HCT116 (cell line): ENCODE data around the gene PREX1.

Experiments
- CTCF ChIP-seq, 3 experiments: fragments of 200-600 bp in 1 of 3; sonication (generic) in 1 of 3; IDR thresholded peaks in 2 of 3; conservative IDR thresholded peaks in 1 of 3; 2 replicates each; pipeline ENCODE4 v1.5.1; 2012 to 2017; ENCODE audit warnings: low read depth in 2 of 3, low read length in 2 of 3, antibody characterized with exemption in 1 of 3, borderline replicate concordance in 1 of 3, control low read depth in 1 of 3, mild to moderate bottlenecking in 1 of 3, mixed read lengths in 1 of 3, mixed run types in 1 of 3, moderate library complexity in 1 of 3; ENCODE audit not compliant: insufficient read depth in 1 of 3
- EZH2 ChIP-seq: fragments of 200-600 bp; sonication (generic); IDR thresholded peaks from 2 replicates; pipeline ENCODE4 v1.6.1; 2017; ENCODE audit warnings: antibody characterized with exemption, mixed run types
- EZH2phosphoT487 ChIP-seq: fragments of 200-600 bp; IDR thresholded peaks from 2 replicates; pipeline ENCODE4 v1.6.1; 2018; ENCODE audit warnings: antibody characterized with exemption, borderline replicate concordance
- FOSL1 ChIP-seq: IDR thresholded peaks from 2 replicates; pipeline ENCODE4 v1.6.1; 2012; ENCODE audit warnings: low read depth
- POLR2A ChIP-seq: IDR thresholded peaks from 2 replicates; pipeline ENCODE4 v1.7.0; 2011; ENCODE audit warnings: borderline replicate concordance; ENCODE audit not compliant: insufficient read depth, insufficient read length; ENCODE audit errors: extremely low read depth
- POLR2AphosphoS5 ChIP-seq: IDR thresholded peaks from 2 replicates; pipeline ENCODE4 v1.6.1; 2011; ENCODE audit warnings: mild to moderate bottlenecking, low read depth, low read length, moderate library complexity
- REST ChIP-seq: IDR thresholded peaks from 2 replicates; pipeline ENCODE4 v1.6.1; 2012; ENCODE audit warnings: low read depth
- SIN3A ChIP-seq: IDR thresholded peaks from 2 replicates; pipeline ENCODE4 v1.6.1; 2012; ENCODE audit warnings: low read depth
- SP1 ChIP-seq: IDR thresholded peaks from 2 replicates; pipeline ENCODE4 v1.6.1; 2012; ENCODE audit warnings: low read depth
- YY1 ChIP-seq: IDR thresholded peaks from 2 replicates; pipeline ENCODE4 v1.6.1; 2011; ENCODE audit warnings: low read length, low read depth, moderate library complexity, mild to moderate bottlenecking; ENCODE audit not compliant: insufficient replicate concordance; ENCODE audit errors: extremely low read depth
- ZBTB33 ChIP-seq: IDR thresholded peaks from 2 replicates; pipeline ENCODE4 v1.6.1; 2011; ENCODE audit warnings: mild to moderate bottlenecking, low read length, moderate library complexity; ENCODE audit not compliant: insufficient replicate concordance; ENCODE audit errors: extremely low read depth

GRCh38 chr20:48633620-48634257, 194.1 kb downstream of the PREX1 start:
- TF ChIP-seq POLR2AphosphoS5 (no peak), YY1 (no peak), POLR2A (no peak), CTCF (IDR thresholded peaks at IDR 0.05 in 2 of 3, conservative IDR thresholded peaks at IDR 0.05 in 1 of 3; ENCODE audit: borderline replicate concordance in 1 of 3, insufficient read depth in 1 of 3, low read depth in 2 of 3, low read length in 2 of 3) (no peak), REST (no peak), EZH2phosphoT487 (no peak), EZH2 (no peak), ZBTB33 (no peak), SP1 (no peak), FOSL1 (no peak), SIN3A (no peak)
